Natural killer cell (primary cell): ENCODE measurements around the gene MIF4GD. TPM values are rescaled to one million over a fixed set of nuclear protein-coding genes. Genes with fewer than 3 reads are reported as not detected.

Experiments
- ATAC-seq, 3 donors: fragments of 150-1000 bp in 2 of 3; fragments of 200-7000 bp in 1 of 3; cut with Tn5 transposase; 1 replicate in 1 of 3; 2 replicates in 2 of 3; pipeline ENCODE4 v1.10.0; 2021; ENCODE audit warnings: mild to moderate bottlenecking in 2 of 3, moderate library complexity in 2 of 3
- DNase-seq, 2 donors: peaks; one replicate each; pipeline versions ENCODE4 v3.0.0 to v3.0.0-alpha.2; 2013 to 2021; ENCODE audit warnings: mixed read lengths in 1 of 2
- H3K27ac ChIP-seq: one replicate; pipeline ENCODE4 v1.5.1; 2013; ENCODE audit warnings: mild to moderate bottlenecking, low read length
- H3K27me3 ChIP-seq: one replicate; pipeline ENCODE4 v1.6.1; 2013; ENCODE audit warnings: low read length; ENCODE audit not compliant: control insufficient read depth, insufficient read depth
- H3K36me3 ChIP-seq: one replicate; pipeline ENCODE4 v1.6.1; 2013; ENCODE audit warnings: low read length; ENCODE audit not compliant: control insufficient read depth, insufficient read depth
- H3K4me1 ChIP-seq: one replicate; pipeline ENCODE4 v1.6.1; 2013; ENCODE audit warnings: low read length; ENCODE audit not compliant: control insufficient read depth, insufficient read depth
- H3K4me3 ChIP-seq: one replicate; pipeline ENCODE4 v1.5.1; 2013; ENCODE audit warnings: low read length
- H3K9me3 ChIP-seq: one replicate; pipeline ENCODE4 v1.6.1; 2013; ENCODE audit warnings: low read length; ENCODE audit not compliant: control insufficient read depth, insufficient read depth
- H3K27ac Mint-ChIP-seq, 2 donors: one replicate each; pipeline ENCODE4 v1.8.0; 2022; ENCODE audit warnings: mild to moderate bottlenecking in 2 of 2, mixed read lengths in 2 of 2, moderate library complexity in 1 of 2
- H3K27me3 Mint-ChIP-seq, 2 donors: one replicate each; pipeline ENCODE4 v1.8.0; 2022; ENCODE audit warnings: low read depth in 2 of 2, mixed read lengths in 2 of 2
- H3K36me3 Mint-ChIP-seq: one replicate; pipeline ENCODE4 v1.8.0; 2022; ENCODE audit warnings: mixed read lengths
- H3K4me1 Mint-ChIP-seq, 2 donors: one replicate each; pipeline ENCODE4 v1.8.0; 2022; ENCODE audit warnings: mixed read lengths in 2 of 2
- H3K4me3 Mint-ChIP-seq: one replicate; pipeline ENCODE4 v1.8.0; 2022; ENCODE audit warnings: mild to moderate bottlenecking, moderate library complexity, mixed read lengths
- H3K9me3 Mint-ChIP-seq, 2 donors: one replicate each; pipeline ENCODE4 v1.8.0; 2022; ENCODE audit warnings: mixed read lengths in 2 of 2
- WGBS: methylation state at CpG from one replicate; pipeline ENCODE4 v1.1.7; 2013; ENCODE audit warnings: missing lambda C conversion rate; ENCODE audit not compliant: insufficient coverage; 5-methylcytosine and 5-hydroxymethylcytosine counted together
- intact Hi-C: fragments of 100-400 bp; cut with micrococcal nuclease; formaldehyde crosslinking; loops from one replicate; pipeline ENCODE4 v1.14.2; 2022
- total RNA-seq, 4 donors: library from RNA; stranded (reverse); fragments of 120-200 nt in 1 of 4; gene quantifications; one replicate each; pipeline versions ENCODE4 v1.2.3 to v1.2.4, GENCODE V29; 2013 to 2022
- TF ChIP-seq, protein P1 (sequence below): fragments of 200-600 bp; IDR thresholded peaks from one replicate; pipeline ENCODE4 v1.8.0; 2022; ENCODE audit warnings: antibody characterized with exemption

MIF4GD gene
- total RNA-seq, 3 donors from 2014 or later (not counting 1 experiment from before 2014, with no cell fraction given) = 44.5 to 56.9 (median 50.3) TPM

DNA sequence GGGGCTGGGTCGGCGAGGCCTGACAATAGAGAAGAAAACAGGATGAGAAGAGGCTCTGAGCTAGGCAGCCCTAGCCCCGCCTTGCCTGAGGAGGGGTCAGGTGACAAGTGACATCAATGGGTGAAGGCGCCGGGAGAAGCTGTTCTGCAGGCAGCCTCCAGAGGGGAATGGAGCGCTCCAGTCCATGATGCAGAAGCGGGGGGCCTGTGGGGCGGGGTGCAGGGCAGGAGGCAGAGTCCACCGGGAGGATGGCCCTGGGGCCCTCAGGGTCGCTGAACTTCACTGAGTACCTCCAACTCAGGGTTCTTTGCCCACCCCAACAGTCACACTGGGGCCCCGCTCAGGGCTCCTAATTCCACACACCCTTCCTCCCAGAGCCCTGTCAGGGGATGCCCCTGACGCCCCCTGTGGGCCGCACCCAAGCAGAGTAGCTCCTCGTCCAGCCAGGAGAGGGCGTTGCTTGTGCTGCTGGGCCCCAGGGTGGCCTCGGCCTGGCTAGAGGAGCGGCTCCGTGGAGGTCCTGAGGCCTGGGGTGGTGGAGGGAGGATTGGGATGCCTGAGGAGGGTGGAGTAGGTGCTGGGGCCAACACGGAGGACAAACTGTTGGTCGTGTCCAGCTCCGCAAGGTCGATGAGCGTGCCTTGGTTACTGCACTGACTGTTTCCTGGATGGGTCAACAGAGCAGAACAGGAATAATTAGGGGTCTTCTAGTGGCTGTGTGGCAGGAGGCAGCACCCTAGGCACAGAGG lies 30.5 kb downstream of the MIF4GD start:
- no peaks in the 10 kb centered on the region for H3K27me3 ChIP-seq
- no peaks in the 10 kb centered on the region for H3K27me3 Mint-ChIP-seq
- H3K4me3 Mint-ChIP-seq = no peak overlapping the region
- H3K36me3 ChIP-seq = peaks cover 92% of the 10 kb centered on the region
- H3K4me3 ChIP-seq = no peak overlapping the region
- H3K27ac Mint-ChIP-seq = peak overlapping the region in 1 of 2 donors; percentile 54
- DNase-seq (peak in 1 of 2 donors; percentile 56), ATAC-seq (peak in 2 of 3 donors; percentile 24 to 36)
- TF ChIP-seq, protein P1, sequence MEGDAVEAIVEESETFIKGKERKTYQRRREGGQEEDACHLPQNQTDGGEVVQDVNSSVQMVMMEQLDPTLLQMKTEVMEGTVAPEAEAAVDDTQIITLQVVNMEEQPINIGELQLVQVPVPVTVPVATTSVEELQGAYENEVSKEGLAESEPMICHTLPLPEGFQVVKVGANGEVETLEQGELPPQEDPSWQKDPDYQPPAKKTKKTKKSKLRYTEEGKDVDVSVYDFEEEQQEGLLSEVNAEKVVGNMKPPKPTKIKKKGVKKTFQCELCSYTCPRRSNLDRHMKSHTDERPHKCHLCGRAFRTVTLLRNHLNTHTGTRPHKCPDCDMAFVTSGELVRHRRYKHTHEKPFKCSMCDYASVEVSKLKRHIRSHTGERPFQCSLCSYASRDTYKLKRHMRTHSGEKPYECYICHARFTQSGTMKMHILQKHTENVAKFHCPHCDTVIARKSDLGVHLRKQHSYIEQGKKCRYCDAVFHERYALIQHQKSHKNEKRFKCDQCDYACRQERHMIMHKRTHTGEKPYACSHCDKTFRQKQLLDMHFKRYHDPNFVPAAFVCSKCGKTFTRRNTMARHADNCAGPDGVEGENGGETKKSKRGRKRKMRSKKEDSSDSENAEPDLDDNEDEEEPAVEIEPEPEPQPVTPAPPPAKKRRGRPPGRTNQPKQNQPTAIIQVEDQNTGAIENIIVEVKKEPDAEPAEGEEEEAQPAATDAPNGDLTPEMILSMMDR = peak; percentile 25
- no peak overlapping the region for H3K27ac ChIP-seq
- H3K4me1 Mint-ChIP-seq = peaks cover 9 to 12% of the 10 kb centered on the region in 2 donors
- no peaks in the 10 kb centered on the region for H3K9me3 Mint-ChIP-seq
- H3K36me3 Mint-ChIP-seq = no peaks in the 10 kb centered on the region
- WGBS = 89% methylated on average over 23 of the region's 23 CpGs
- no peaks in the 10 kb centered on the region for H3K9me3 ChIP-seq
- H3K4me1 ChIP-seq = peaks cover 47% of the 10 kb centered on the region
- intact Hi-C loops = no loop called here

DNA sequence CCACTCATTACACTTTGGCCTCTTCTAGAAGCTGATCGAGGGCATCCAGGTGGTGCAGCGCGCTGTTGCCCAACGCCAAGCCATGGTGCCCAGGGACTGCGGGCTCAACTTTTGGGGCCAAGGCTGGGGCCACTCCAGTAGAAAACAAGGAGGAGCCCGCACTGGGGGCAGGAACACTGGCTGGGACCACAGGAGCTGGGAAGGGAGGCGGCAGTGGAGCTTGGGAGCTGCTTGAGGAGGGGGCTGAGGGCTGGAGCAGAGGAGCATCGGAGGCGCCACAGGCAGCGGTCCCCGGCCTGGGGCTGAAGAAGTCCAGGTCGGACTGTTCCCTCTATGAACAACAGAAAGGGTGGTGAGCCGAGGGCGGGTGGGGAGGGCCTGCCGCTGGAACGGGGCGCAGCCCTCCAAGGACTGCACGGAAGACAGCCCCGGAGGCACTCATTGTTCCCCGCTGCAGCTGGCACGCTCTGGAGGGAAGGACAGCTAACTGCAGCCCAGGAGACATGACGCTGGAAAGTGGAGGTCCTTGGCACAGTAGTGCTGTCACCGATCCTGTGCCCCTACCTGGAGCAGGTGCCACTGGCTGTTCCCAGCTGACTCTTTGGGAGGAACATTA lies 31.1 kb downstream of the MIF4GD start:
- H3K4me1 Mint-ChIP-seq = peaks cover 9 to 12% of the 10 kb centered on the region in 2 donors
- TF ChIP-seq, protein P1 = no peak
- no peak for ATAC-seq
- H3K4me1 ChIP-seq = peaks cover 43% of the 10 kb centered on the region
- H3K27me3 Mint-ChIP-seq = no peaks in the 10 kb centered on the region
- H3K27ac Mint-ChIP-seq = peak overlapping the region in 1 of 2 donors; percentile 54
- no peak overlapping the region for H3K27ac ChIP-seq
- H3K27me3 ChIP-seq = no peaks in the 10 kb centered on the region
- H3K4me3 ChIP-seq = no peak overlapping the region
- no peaks in the 10 kb centered on the region for H3K9me3 ChIP-seq
- H3K4me3 Mint-ChIP-seq = no peak overlapping the region
- 96% methylated on average over 23 of the region's 23 CpGs for WGBS
- peaks cover 91% of the 10 kb centered on the region for H3K36me3 ChIP-seq
- intact Hi-C loops = no loop called here
- DNase-seq = no peak
- H3K9me3 Mint-ChIP-seq = no peaks in the 10 kb centered on the region
- H3K36me3 Mint-ChIP-seq = no peaks in the 10 kb centered on the region

DNA sequence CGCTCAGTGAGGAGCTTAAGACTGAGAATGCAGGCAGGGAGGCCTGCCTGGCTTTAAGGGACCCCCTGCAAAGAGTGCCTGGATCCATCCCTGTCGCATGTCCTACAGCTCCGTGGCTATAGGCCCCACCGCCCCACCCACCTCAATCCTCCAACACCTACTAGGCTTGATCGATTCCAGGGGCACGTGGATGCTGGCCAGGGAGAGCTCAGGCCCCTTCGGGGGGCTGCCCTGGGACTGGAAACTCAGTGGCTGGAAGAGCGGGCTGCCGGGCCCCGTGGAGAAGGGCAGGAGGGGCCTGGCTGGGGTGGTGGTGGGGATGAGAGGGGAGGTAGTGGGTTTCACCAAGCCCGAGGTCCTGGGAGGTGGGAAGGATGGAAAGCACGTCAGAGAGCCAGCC lies 31.8 kb downstream of the MIF4GD start:
- Mint-ChIP-seq H3K27ac (peak overlapping the region; percentile 77 to 78), H3K27me3 (no peaks in the 10 kb centered on the region), H3K4me1 (peaks cover 5 to 12% of the 10 kb centered on the region in 2 donors), H3K4me3 (no peak overlapping the region), H3K36me3 (no peaks in the 10 kb centered on the region), H3K9me3 (no peaks in the 10 kb centered on the region)
- H3K9me3 ChIP-seq = no peaks in the 10 kb centered on the region
- TF ChIP-seq, protein P1 = no peak
- intact Hi-C loops = no loop called here
- ATAC-seq = no peak
- H3K36me3 ChIP-seq = peaks cover 91% of the 10 kb centered on the region
- H3K4me1 ChIP-seq = peaks cover 36% of the 10 kb centered on the region
- H3K27ac ChIP-seq = no peak overlapping the region
- no peaks in the 10 kb centered on the region for H3K27me3 ChIP-seq
- H3K4me3 ChIP-seq = no peak overlapping the region
- 95% methylated on average over 12 of the region's 12 CpGs for WGBS
- no peak for DNase-seq
